DOHH2 (cell line): Measurements from ENCODE around the gene CCNT2.

ENCODE experiments used
- H3F3A ChIP-seq: fragments of 200-600 bp; sonication (generic), shearing (Covaris generic); 2 replicates; pipeline ENCODE4 v1.6.0; 2016; ENCODE audit warnings: antibody characterized with exemption, mild to moderate bottlenecking; ENCODE audit not compliant: control insufficient read depth, insufficient read depth
- H3K27ac ChIP-seq: fragments of 200-600 bp; sonication (generic); 2 replicates; pipeline ENCODE4 v1.5.1; 2014; ENCODE audit warnings: low read depth, mild to moderate bottlenecking, low read length, moderate library complexity
- H3K27me3 ChIP-seq: fragments of 200-600 bp; sonication (generic); 2 replicates; pipeline ENCODE4 v1.6.1; 2014; ENCODE audit warnings: mild to moderate bottlenecking, low read length, mixed read lengths; ENCODE audit not compliant: control insufficient read depth
- H3K36me3 ChIP-seq: fragments of 200-600 bp; sonication (generic); 2 replicates; pipeline ENCODE4 v1.6.1; 2014; ENCODE audit warnings: mild to moderate bottlenecking, low read length, moderate library complexity, mixed read lengths; ENCODE audit not compliant: control insufficient read depth
- H3K4me1 ChIP-seq: fragments of 200-600 bp; sonication (generic); 2 replicates; pipeline ENCODE4 v1.6.1; 2014; ENCODE audit warnings: mild to moderate bottlenecking, low read length, mixed read lengths; ENCODE audit not compliant: control insufficient read depth
- H3K4me2 ChIP-seq: fragments of 200-600 bp; sonication (generic); 2 replicates; pipeline ENCODE4 v1.6.0; 2014; ENCODE audit warnings: mild to moderate bottlenecking, low read length, moderate library complexity
- H3K4me3 ChIP-seq: fragments of 200-600 bp; sonication (generic); 2 replicates; pipeline ENCODE4 v1.5.1; 2014; ENCODE audit warnings: mild to moderate bottlenecking, low read length, mixed read lengths
- H3K79me2 ChIP-seq: fragments of 200-600 bp; sonication (generic); 2 replicates; pipeline ENCODE4 v1.6.1; 2014; ENCODE audit warnings: mild to moderate bottlenecking, low read length, mixed read lengths; ENCODE audit not compliant: control insufficient read depth
- H3K9me2 ChIP-seq: fragments of 200-600 bp; sonication (generic); replicated peaks from 2 replicates; pipeline ENCODE4 v1.6.1; 2014; ENCODE audit warnings: mild to moderate bottlenecking, low read length, mixed read lengths; ENCODE audit not compliant: control insufficient read depth
- H3K9me3 ChIP-seq: fragments of 200-600 bp; sonication (generic); 2 replicates; pipeline ENCODE4 v1.6.1; 2014; ENCODE audit warnings: antibody characterized with exemption, low read length, mixed read lengths; ENCODE audit not compliant: control insufficient read depth, insufficient read depth
- H4K20me1 ChIP-seq: fragments of 200-600 bp; sonication (generic); 2 replicates; pipeline ENCODE4 v1.6.0; 2014; ENCODE audit warnings: low read depth, mild to moderate bottlenecking, antibody characterized with exemption, low read length, moderate library complexity; ENCODE audit not compliant: control insufficient read depth, insufficient read depth
- CTCF ChIP-seq: fragments of 200-600 bp; sonication (generic); IDR thresholded peaks from one replicate; pipeline ENCODE4 v1.5.1; 2014; ENCODE audit warnings: antibody characterized with exemption, mild to moderate bottlenecking, low read depth, low read length; ENCODE audit not compliant: poor library complexity, severe bottlenecking
- EZH2phosphoT487 ChIP-seq: fragments of 200-600 bp; sonication (generic); IDR thresholded peaks from 2 replicates; pipeline ENCODE4 v1.6.1; 2017; ENCODE audit warnings: borderline replicate concordance, mild to moderate bottlenecking, antibody characterized with exemption, low read length, moderate library complexity, mixed read lengths

The CCNT2 gene

GRCh38 chr2:134912361-134912760 is 6.3 kb upstream of the CCNT2 start:
- Histone ChIP-seq H4K20me1 (no peaks in the 10 kb centered on the region), H3K27me3 (no peaks in the 10 kb centered on the region), H3K27ac (no peak overlapping the region), H3K9me2 (no peaks in the 10 kb centered on the region), H3K4me1 (peaks cover 7% of the 10 kb centered on the region), H3F3A (0 out of 2 replicates have a peak, but pooled peaks cover under 1% of the 10 kb centered on the region), H3K4me2 (no peak overlapping the region), H3K9me3 (peaks cover 12% of the 10 kb centered on the region; the same call in 1 of the 2 replicates), H3K79me2 (peaks cover 6% of the 10 kb centered on the region), H3K4me3 (no peak overlapping the region), H3K36me3 (no peaks in the 10 kb centered on the region)
- no peak for TF ChIP-seq EZH2phosphoT487
- no peak for TF ChIP-seq CTCF

- H3K9me2 ChIP-seq = no peaks in the 10 kb centered on the region
- peaks cover 46% of the 10 kb centered on the region for H3K79me2 ChIP-seq
- H3K4me3 ChIP-seq = peak overlapping the region; percentile 84
- peaks cover 23% of the 10 kb centered on the region for H3K4me1 ChIP-seq
- peaks cover 24% of the 10 kb centered on the region for H3K36me3 ChIP-seq
- H3K27ac ChIP-seq = peak overlapping the region; percentile 89
- peak overlapping the region; percentile 90 for H3K4me2 ChIP-seq
- no peak for TF ChIP-seq CTCF
- TF ChIP-seq EZH2phosphoT487 = no peak
- no peaks in the 10 kb centered on the region; the same call in 1 of the 2 replicates for H4K20me1 ChIP-seq
- peaks cover 6% of the 10 kb centered on the region for H3F3A ChIP-seq
- H3K27me3 ChIP-seq = no peaks in the 10 kb centered on the region
- H3K9me3 ChIP-seq = 0 out of 2 replicates have a peak, but pooled peaks cover 7% of the 10 kb centered on the region
Measured at GRCh38 chr2:134917360-134917865, 1.2 kb upstream of the CCNT2 start.

GRCh38 chr2:134917888-134918525 is 615 bp upstream of the CCNT2 start:
- peaks cover 52% of the 10 kb centered on the region for H3K79me2 ChIP-seq
- peaks cover 6% of the 10 kb centered on the region for H3F3A ChIP-seq
- no peaks in the 10 kb centered on the region; the same call in 1 of the 2 replicates for H4K20me1 ChIP-seq
- H3K4me3 ChIP-seq = peak overlapping the region; percentile 84
- H3K9me3 ChIP-seq = 0 out of 2 replicates have a peak, but pooled peaks cover 7% of the 10 kb centered on the region
- H3K9me2 ChIP-seq = no peaks in the 10 kb centered on the region
- peaks cover 23% of the 10 kb centered on the region for H3K4me1 ChIP-seq
- peak; percentile 20 for TF ChIP-seq CTCF
- no peak for TF ChIP-seq EZH2phosphoT487
- H3K27ac ChIP-seq = peak overlapping the region; percentile 89
- no peaks in the 10 kb centered on the region for H3K27me3 ChIP-seq
- H3K36me3 ChIP-seq = peaks cover 28% of the 10 kb centered on the region
- H3K4me2 ChIP-seq = peak overlapping the region; percentile 90
